ENCODE measurements around the gene GUCY1B1.
"Not testable (repeated sequence)": the region's sequence is repeated elsewhere in the genome, so short reads cannot be mapped to it uniquely, and the experiment has no call there.

The GUCY1B1 gene

GRCh38 chr4:155797581-155797980 is 38.8 kb downstream of the GUCY1B1 start:
- not testable (repeated sequence) for DNase-seq (ENCODE audit: low read depth in 2 of 3, low spot score in 1 of 3)

- DNase-seq (ENCODE audit: low read depth in 2 of 3, low spot score in 1 of 3): no peak
Observed at GRCh38 chr4:155799116-155799793, 40.4 kb downstream of the GUCY1B1 start.

- DNase-seq (ENCODE audit: low read depth in 2 of 3, low spot score in 1 of 3): no peak
Observed at GRCh38 chr4:155799794-155800123, 40.9 kb downstream of the GUCY1B1 start.

- no peak for DNase-seq (ENCODE audit: low read depth in 2 of 3, low spot score in 1 of 3)
Observed at GRCh38 chr4:155800685-155801343, 42.0 kb downstream of the GUCY1B1 start.

GRCh38 chr4:155802190-155802959 is 43.6 kb downstream of the GUCY1B1 start:
- DNase-seq (ENCODE audit: low read depth in 2 of 3, low spot score in 1 of 3): no peak

GRCh38 chr4:155805016-155805415 is 46.2 kb downstream of the GUCY1B1 start:
- no peak for DNase-seq (ENCODE audit: low read depth in 2 of 3, low spot score in 1 of 3)

GRCh38 chr4:155807021-155807420 is 48.2 kb downstream of the GUCY1B1 start:
- no peak for DNase-seq (ENCODE audit: low read depth in 2 of 3, low spot score in 1 of 3)

GRCh38 chr4:155809835-155810234 is 51.0 kb downstream of the GUCY1B1 start:
- DNase-seq (ENCODE audit: low read depth in 2 of 3, low spot score in 1 of 3): peak in 1 of 3 donors; percentile 15

GRCh38 chr4:155811083-155811482 is 52.3 kb downstream of the GUCY1B1 start:
- no peak for DNase-seq (ENCODE audit: low read depth in 2 of 3, low spot score in 1 of 3)

GRCh38 chr4:155818639-155819038 is 59.8 kb downstream of the GUCY1B1 start:
- no peak for DNase-seq (ENCODE audit: low read depth in 2 of 3, low spot score in 1 of 3)

GRCh38 chr4:155819066-155819465 is 60.2 kb downstream of the GUCY1B1 start:
- DNase-seq (ENCODE audit: low read depth in 2 of 3, low spot score in 1 of 3): no peak

GRCh38 chr4:155820887-155821518 is 62.2 kb downstream of the GUCY1B1 start:
- no peak for DNase-seq (ENCODE audit: low read depth in 2 of 3, low spot score in 1 of 3)

- no peak for DNase-seq (ENCODE audit: low read depth in 2 of 3, low spot score in 1 of 3)
Observed at GRCh38 chr4:155822572-155822971, 63.8 kb downstream of the GUCY1B1 start.

- DNase-seq (ENCODE audit: low read depth in 2 of 3, low spot score in 1 of 3): no peak
Observed at GRCh38 chr4:155828628-155829027, 69.8 kb downstream of the GUCY1B1 start.

GRCh38 chr4:155832664-155833063 is 73.8 kb downstream of the GUCY1B1 start:
- DNase-seq (ENCODE audit: low read depth in 2 of 3, low spot score in 1 of 3): no peak

- DNase-seq (ENCODE audit: low read depth in 2 of 3, low spot score in 1 of 3): no peak
Observed at GRCh38 chr4:155837203-155837796, 78.5 kb downstream of the GUCY1B1 start.

- DNase-seq (ENCODE audit: low read depth in 2 of 3, low spot score in 1 of 3): no peak
Observed at GRCh38 chr4:155842080-155842479, 83.3 kb downstream of the GUCY1B1 start.

GRCh38 chr4:155846929-155847328 is 88.1 kb downstream of the GUCY1B1 start:
- DNase-seq (ENCODE audit: low read depth in 2 of 3, low spot score in 1 of 3): no peak

- no peak for DNase-seq (ENCODE audit: low read depth in 2 of 3, low spot score in 1 of 3)
Observed at GRCh38 chr4:155849042-155849441, 90.2 kb downstream of the GUCY1B1 start.

GRCh38 chr4:155853189-155853588 is 94.4 kb downstream of the GUCY1B1 start:
- no peak for DNase-seq (ENCODE audit: low read depth in 2 of 3, low spot score in 1 of 3)

- DNase-seq (ENCODE audit: low read depth in 2 of 3, low spot score in 1 of 3): no peak
Observed at GRCh38 chr4:155854582-155855226, 95.9 kb downstream of the GUCY1B1 start.

All from stimulated activated CD4-positive, alpha-beta T cell treated with anti-CD3 and anti-CD28 coated beads, Interleukin-12 subunit alpha, Interleukin-12 subunit beta, amount 100 ng/mL, for 48 hours (primary cell).